ENCODE measurements around the gene OR10C1. TPM values are rescaled to one million over a fixed set of nuclear protein-coding genes. Genes with fewer than 3 reads are reported as not detected.
A peak's percentile ranks its signal among the peaks of the same experiment; 100 is the strongest.
"Not testable (repeated sequence)": the region's sequence is repeated elsewhere in the genome, so short reads cannot be mapped to it uniquely, and the experiment has no call there.

The OR10C1 gene
- total RNA-seq: not detected in 2 replicates

GRCh38 chr6:29439006-29439405 is at the start of gene OR10C1:
Gene OR10C1, plus strand, starts transcription at chr6:29439306. Its CDS starts 710 bp downstream, at chr6:29440016.
- no peak for DNase-seq (ENCODE audit: low read depth in 2 of 2)

GRCh38 chr6:29395331-29395730 is 43.8 kb upstream of the OR10C1 start, which contains the start of gene OR12D2:
Gene OR12D2, plus strand, starts transcription at chr6:29395631. Its CDS starts 1,069 bp downstream, at chr6:29396700.
- DNase-seq (ENCODE audit: low read depth in 2 of 2): no peak

GRCh38 chr6:29399525-29399924 is 39.6 kb upstream of the OR10C1 start:
- no peak for DNase-seq (ENCODE audit: low read depth in 2 of 2)

- DNase-seq (ENCODE audit: low read depth in 2 of 2): no peak
These were observed 35.3 kb upstream of the OR10C1 start for GRCh38 chr6:29403801-29404200.

GRCh38 chr6:29414588-29414987 is 24.5 kb upstream of the OR10C1 start, which contains the start of gene OR12D1:
Gene OR12D1, plus strand, starts transcription at chr6:29414928.
- peak; percentile 7 to 30 for DNase-seq (ENCODE audit: low read depth in 2 of 2)

DNA sequence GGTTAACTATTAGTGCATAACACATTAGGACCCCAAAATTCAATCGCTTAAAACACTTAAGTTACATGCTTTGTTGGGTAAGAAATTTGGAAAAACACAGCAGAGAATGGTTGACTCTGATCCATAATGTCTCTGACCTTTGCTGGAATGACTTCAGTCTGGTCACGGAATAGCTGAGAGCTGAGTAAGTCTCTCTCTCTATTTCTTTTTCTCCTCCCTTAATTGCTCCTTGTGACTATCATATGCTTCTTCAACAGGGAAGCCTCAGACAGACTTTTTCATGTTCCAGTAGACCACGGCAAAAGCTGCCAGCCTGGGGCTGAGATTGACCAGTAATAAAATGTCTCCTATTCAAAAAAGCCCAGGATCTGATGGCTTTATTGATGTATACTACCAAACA is 19.6 kb upstream of the OR10C1 start:
- DNase-seq (ENCODE audit: low read depth in 2 of 2): peak in 1 of 2 donors; percentile 18

DNA sequence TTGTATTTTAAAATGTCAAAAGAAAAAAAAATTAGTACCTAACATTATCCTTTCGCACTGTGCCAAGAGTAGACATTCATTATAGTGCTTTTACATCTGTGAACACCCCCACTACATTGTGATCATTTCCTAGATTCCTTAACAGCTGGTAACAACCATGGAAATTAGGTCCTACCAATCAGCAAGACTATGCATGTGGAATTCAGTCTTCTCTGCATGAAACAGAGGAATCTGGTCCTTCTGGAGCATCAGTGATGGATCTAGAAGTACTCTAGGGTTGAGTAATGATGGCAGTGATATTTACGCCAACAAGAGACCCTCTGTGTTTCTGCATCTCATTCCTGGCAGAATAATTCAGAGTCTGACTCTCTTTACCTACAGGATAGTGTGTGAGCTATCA is 14.9 kb upstream of the OR10C1 start:
- DNase-seq (ENCODE audit: low read depth in 2 of 2): no peak

GRCh38 chr6:29424575-29424974 is 14.5 kb upstream of the OR10C1 start:
- peak in 1 of 2 donors; percentile 35 for DNase-seq (ENCODE audit: low read depth in 2 of 2)

DNA sequence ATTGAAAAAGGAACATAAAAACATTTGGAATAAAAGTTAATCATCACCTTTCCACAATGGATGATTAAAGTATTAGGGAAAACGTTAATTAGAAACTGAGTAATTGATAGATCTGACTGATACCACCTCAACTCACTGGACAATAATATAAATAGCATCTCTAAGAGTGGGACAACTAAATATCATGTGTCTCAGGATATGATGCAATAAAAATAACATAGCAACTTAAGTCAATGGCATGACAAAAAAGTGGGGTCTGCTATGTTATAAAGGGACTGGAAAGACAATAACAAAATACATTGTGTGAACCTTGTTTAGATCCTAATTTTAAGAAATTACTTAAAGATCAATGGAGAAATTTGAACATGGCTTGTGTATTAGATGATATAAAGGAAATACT is 14.0 kb upstream of the OR10C1 start:
- no peak for DNase-seq (ENCODE audit: low read depth in 2 of 2)

DNA sequence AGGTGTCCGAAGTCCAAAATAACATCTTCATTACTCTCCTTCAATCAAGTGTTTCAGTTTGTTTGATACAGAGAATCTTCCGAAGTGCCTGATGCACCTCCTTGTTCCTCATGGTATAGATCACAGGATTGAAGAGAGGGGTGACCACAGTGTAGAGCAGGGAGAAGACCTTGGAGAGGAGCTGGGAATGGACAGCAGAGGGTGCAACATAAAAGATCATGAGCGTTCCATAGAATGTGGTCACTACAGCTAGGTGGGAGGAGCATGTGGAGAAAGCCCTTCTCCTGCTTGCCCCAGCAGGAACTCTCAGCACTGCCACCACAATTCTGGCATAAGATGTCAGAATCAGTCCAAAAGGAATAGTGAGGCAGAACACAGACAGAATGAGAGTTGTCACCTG is 12.5 kb upstream of the OR10C1 start:
- peak; percentile 12 to 28 for DNase-seq (ENCODE audit: low read depth in 2 of 2)

DNA sequence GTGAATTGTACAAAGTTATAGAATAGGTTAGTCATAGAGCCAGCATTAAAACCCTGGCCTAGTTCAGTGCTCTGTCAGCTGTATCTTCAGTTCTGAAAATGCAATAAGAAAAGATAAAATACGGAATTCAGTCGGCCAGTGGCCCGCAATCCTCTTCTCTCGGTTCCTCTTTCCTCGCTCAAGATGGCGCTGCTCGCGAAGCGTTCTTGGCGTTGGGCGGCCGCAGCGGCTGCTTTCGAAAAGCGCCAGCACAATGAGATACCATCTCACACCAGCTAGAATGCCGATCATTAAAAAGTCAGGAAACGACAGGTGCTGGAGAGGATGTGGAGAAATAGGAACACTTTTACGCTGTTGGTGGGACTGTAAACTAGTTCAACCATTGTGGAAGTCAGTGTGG is 2.4 kb upstream of the OR10C1 start:
- peak in 1 of 2 donors; percentile 80 for DNase-seq (ENCODE audit: low read depth in 2 of 2)

DNA sequence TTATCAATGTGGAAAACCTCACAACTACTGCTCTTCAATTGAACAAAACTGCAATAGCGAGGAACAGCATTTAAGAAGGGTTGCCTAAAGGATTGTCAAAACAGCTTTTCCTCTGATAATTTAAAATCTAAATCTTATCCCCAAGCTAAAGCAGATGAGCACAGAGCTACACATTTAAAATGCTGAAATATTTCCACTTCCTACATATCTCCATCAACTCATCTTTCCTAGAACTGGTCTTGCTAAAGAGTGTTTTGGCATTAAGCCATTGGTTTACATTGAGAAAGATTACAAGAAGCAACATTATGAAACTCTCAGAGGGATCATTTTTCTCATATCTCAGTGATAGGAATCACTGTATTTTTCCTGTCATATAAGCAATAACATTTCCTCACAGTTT is 3.6 kb downstream of the OR10C1 start:
- DNase-seq (ENCODE audit: low read depth in 2 of 2): no peak

- DNase-seq (ENCODE audit: low read depth in 2 of 2): not testable (repeated sequence)
These were observed 4.9 kb downstream of the OR10C1 start for GRCh38 chr6:29444031-29444430.

DNA sequence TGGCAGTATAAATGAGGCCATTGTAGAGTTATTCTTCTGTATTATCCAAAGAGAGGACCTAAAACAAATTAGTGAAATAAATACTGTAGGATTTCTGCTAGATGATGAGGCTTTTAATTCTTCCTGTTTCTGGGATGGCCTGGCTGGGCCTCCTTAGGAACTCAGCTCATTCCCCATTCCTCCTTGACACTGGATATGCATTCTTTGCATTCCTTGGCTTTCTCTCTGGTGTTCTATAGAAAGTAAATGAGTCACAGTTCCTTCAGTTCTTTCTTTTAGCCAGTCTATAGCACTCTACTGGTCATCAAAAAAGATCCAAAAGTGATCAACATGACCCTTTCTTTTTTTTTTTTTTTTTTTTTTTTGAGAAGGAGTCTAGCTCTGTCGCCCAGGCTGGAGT is 8.6 kb downstream of the OR10C1 start:
- DNase-seq (ENCODE audit: low read depth in 2 of 2): peak in 1 of 2 donors; percentile 63

DNA sequence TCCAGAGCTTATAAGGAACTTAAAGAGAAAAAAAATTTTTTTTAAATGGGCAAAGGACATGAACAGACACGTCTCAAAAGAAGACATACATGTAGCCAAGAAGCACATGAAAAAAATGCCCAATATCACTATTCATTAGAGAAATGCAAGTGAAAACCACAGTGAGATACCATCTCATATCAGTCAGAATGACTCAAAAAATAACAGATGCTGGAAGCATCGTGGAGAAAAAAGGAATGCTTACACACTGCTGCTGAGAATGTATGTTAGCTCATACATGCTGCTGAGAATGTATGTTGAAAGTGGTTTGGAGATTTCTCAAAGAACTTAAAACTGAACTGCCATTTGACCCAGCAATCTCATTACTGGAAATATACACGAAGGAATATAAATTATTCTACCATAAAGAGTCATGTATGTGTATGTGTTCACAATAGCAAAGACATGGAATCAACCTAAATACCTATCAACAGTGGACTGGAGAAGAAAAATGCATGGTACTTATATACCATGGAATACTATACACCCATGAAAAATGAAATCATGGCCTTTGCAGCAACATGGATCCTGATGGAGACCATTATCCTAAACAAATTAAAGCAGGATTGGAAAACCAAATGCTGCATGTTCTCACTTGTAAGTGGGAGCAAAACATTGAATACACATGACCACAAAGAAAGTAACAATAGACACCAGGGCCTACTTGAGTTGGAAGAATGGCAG is 12.5 kb downstream of the OR10C1 start:
- peak in 1 of 2 donors; percentile 62 for DNase-seq (ENCODE audit: low read depth in 2 of 2)

DNA sequence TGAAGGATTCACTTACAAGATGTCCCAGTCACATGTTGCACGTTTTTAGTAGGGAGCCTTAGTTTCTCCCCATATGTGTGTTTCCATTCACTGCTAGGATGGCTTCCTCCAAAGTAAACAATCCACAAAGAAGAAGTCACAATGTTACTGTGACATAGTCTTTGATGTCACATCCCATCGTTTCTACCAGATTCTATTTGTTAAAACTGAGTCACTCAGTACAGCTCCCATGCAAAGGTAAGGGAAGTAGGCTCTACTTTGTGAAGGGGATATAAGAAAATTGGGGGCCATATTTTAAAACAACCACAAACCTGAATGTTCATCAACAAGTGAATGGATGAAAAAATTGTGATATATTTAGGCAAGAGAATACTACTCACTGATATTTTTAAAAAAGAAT is 17.9 kb downstream of the OR10C1 start, which contains the start of the genes OR11A1 and OR2H1:
OR11A1 (minus strand) TSS at position 101 of the 400 bp plus-strand sequence. CDS start 29,430 bp downstream, outside the sequence.
OR2H1 (plus strand) TSS at position 185 of the 400 bp plus-strand sequence. CDS start 4,615 bp downstream, outside the sequence.
- no peak for DNase-seq (ENCODE audit: low read depth in 2 of 2)

- DNase-seq (ENCODE audit: low read depth in 2 of 2): no peak
These were observed 22.1 kb downstream of the OR10C1 start for GRCh38 chr6:29461021-29461814.

GRCh38 chr6:29462022-29462421 is 22.9 kb downstream of the OR10C1 start:
- DNase-seq (ENCODE audit: low read depth in 2 of 2): no peak

- DNase-seq (ENCODE audit: low read depth in 2 of 2): no peak
These were observed 26.2 kb downstream of the OR10C1 start for GRCh38 chr6:29465279-29465678.

DNA sequence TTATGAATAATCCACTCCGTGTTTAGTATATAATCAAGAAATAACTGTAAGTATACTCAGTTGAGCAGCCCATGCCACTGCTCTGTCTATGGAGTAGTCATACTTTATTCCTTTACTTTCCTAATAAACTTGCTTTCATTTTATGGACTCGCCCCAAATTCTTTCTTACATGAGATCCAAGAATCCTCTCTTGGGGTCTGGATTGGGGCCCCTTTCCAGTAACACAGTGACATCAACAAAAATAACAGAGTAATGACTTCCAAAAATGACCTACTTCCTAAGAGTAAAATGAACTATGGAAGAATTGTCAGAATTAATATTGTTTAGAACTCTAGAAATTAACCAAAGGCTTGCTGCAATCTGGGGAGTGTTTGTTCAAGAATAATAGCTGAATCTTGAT is 26.7 kb downstream of the OR10C1 start:
- no peak for DNase-seq (ENCODE audit: low read depth in 2 of 2)

- DNase-seq (ENCODE audit: low read depth in 2 of 2): peak; percentile 82 to 91
These were observed 27.1 kb downstream of the OR10C1 start for GRCh38 chr6:29466241-29466640.

- DNase-seq (ENCODE audit: low read depth in 2 of 2): peak; percentile 5 to 52
These were observed 35.9 kb downstream of the OR10C1 start for GRCh38 chr6:29474996-29475395.

Measured in lung microvascular endothelial cell (primary cell).